IMR-90 (cell line): ENCODE measurements around the gene FADS1. TPM values are rescaled to one million over a fixed set of nuclear protein-coding genes. Genes with fewer than 3 reads are reported as not detected.

Experiments
- ATAC-seq: fragments of 200-7000 bp; cut with Tn5 transposase; 2 replicates; pipeline ENCODE4 v1.9.1; 2020; ENCODE audit warnings: low read depth, mild to moderate bottlenecking, moderate library complexity
- BruUV-seq: library from RNA; stranded (reverse); fragments of 400-500 nt; replicated peaks from 2 replicates; lab custom pipeline; 2021; lab: Mats Ljungman, UMichigan
- CTCF ChIA-PET: fragments of 300-600 bp; formaldehyde crosslinking; extraction: SDS; loops from one replicate; lab custom pipeline; 2021; ENCODE audit warnings: antibody characterized with exemption; lab: Yijun Ruan, JAX
- POLR2A ChIA-PET: fragments of 300-600 bp; sonication (Branson Sonifier 250); formaldehyde crosslinking; loops from one replicate; lab custom pipeline; 2022; ENCODE audit warnings: antibody characterized with exemption; ENCODE audit not compliant: unreplicated experiment; lab: Charles Lee
- DNase-seq: peaks from one replicate; pipeline ENCODE4 v3.0.0; 2013
- H2AFZ ChIP-seq: replicated peaks from 2 replicates; pipeline ENCODE3; 2013; ENCODE audit warnings: low read length, mild to moderate bottlenecking; ENCODE audit not compliant: poor library complexity
- H2AK5ac ChIP-seq: 2 replicates; pipeline ENCODE4 v1.6.1; 2013; ENCODE audit warnings: low read depth, low read length, inconsistent platforms
- H2AK9ac ChIP-seq: replicated peaks from 2 replicates; pipeline ENCODE3; 2013; ENCODE audit warnings: mild to moderate bottlenecking, low read depth, low read length, moderate library complexity; ENCODE audit not compliant: poor library complexity
- H2BK120ac ChIP-seq: 2 replicates; pipeline ENCODE4 v1.6.1; 2013; ENCODE audit warnings: low read depth, low read length, inconsistent platforms
- H2BK15ac ChIP-seq: 3 replicates; pipeline ENCODE4 v1.6.1; 2013; ENCODE audit warnings: low read depth, low read length, inconsistent platforms
- H2BK20ac ChIP-seq: 2 replicates; pipeline ENCODE4 v1.6.1; 2013; ENCODE audit warnings: low read depth, mild to moderate bottlenecking, inconsistent platforms, low read length, moderate library complexity
- H2BK5ac ChIP-seq: 2 replicates; pipeline ENCODE4 v1.6.1; 2013; ENCODE audit warnings: mild to moderate bottlenecking, low read depth, low read length, inconsistent platforms; ENCODE audit not compliant: poor library complexity, severe bottlenecking
- H3K14ac ChIP-seq: replicated peaks from 2 replicates; pipeline ENCODE4 v1.6.1; 2013; ENCODE audit warnings: low read depth, low read length, inconsistent platforms
- H3K18ac ChIP-seq: 2 replicates; pipeline ENCODE4 v1.6.1; 2013; ENCODE audit warnings: low read depth, low read length, control low read depth
- H3K23ac ChIP-seq: 2 replicates; pipeline ENCODE4 v1.6.1; 2013; ENCODE audit warnings: low read depth, low read length, inconsistent platforms
- H3K27ac ChIP-seq: 2 replicates; pipeline ENCODE4 v1.5.1; 2013; ENCODE audit warnings: mild to moderate bottlenecking, control low read depth, low read length; ENCODE audit not compliant: insufficient read depth
- H3K27me3 ChIP-seq: 2 replicates; pipeline ENCODE4 v1.6.1; 2013; ENCODE audit warnings: low read length; ENCODE audit not compliant: control insufficient read depth, insufficient read depth
- H3K36me3 ChIP-seq: 2 replicates; pipeline ENCODE4 v1.6.1; 2013; ENCODE audit warnings: low read length, mixed read lengths; ENCODE audit not compliant: control insufficient read depth, insufficient read depth
- H3K4ac ChIP-seq: 2 replicates; pipeline ENCODE4 v1.6.1; 2013; ENCODE audit warnings: low read depth, low read length, inconsistent platforms
- H3K4me1 ChIP-seq: 2 replicates; pipeline ENCODE4 v1.6.1; 2013; ENCODE audit warnings: low read length, mixed read lengths; ENCODE audit not compliant: control insufficient read depth, insufficient read depth
- H3K4me2 ChIP-seq: 2 replicates; pipeline ENCODE4 v1.6.1; 2013; ENCODE audit warnings: low read depth, mild to moderate bottlenecking, control low read depth, low read length, moderate library complexity
- H3K4me3 ChIP-seq: 2 replicates; pipeline ENCODE4 v1.5.1; 2013; ENCODE audit warnings: low read depth, mild to moderate bottlenecking, control low read depth, low read length, moderate library complexity; ENCODE audit not compliant: insufficient read depth
- H3K56ac ChIP-seq: 2 replicates; pipeline ENCODE4 v1.6.1; 2013; ENCODE audit warnings: low read length, inconsistent platforms; ENCODE audit not compliant: insufficient read depth; ENCODE audit errors: extremely low read depth
- H3K79me1 ChIP-seq, 2 experiments: 2 replicates each; pipeline ENCODE4 v1.6.1; 2013; ENCODE audit warnings: low read length in 2 of 2, inconsistent platforms in 1 of 2, low read depth in 1 of 2
- H3K9ac ChIP-seq: 2 replicates; pipeline ENCODE4 v1.6.1; 2013; ENCODE audit warnings: low read depth, low read length, control low read depth
- H3K9me1 ChIP-seq: 2 replicates; pipeline ENCODE4 v1.6.1; 2013; ENCODE audit warnings: low read length, inconsistent platforms; ENCODE audit not compliant: insufficient read depth
- H3K9me3 ChIP-seq: 2 replicates; pipeline ENCODE4 v1.6.1; 2013; ENCODE audit warnings: low read length; ENCODE audit not compliant: control insufficient read depth, insufficient read depth
- H4K20me1 ChIP-seq: 2 replicates; pipeline ENCODE4 v1.6.1; 2013; ENCODE audit warnings: low read length, inconsistent platforms; ENCODE audit not compliant: insufficient read depth
- H4K5ac ChIP-seq: 2 replicates; pipeline ENCODE4 v1.6.1; 2013; ENCODE audit warnings: mild to moderate bottlenecking, low read depth, low read length, control low read depth
- H4K8ac ChIP-seq, 2 experiments: 2 replicates each; pipeline ENCODE4 v1.6.1; 2013; ENCODE audit warnings: low read depth in 2 of 2, low read length in 2 of 2, control low read depth in 1 of 2, inconsistent platforms in 1 of 2
- H4K91ac ChIP-seq: 2 replicates; pipeline ENCODE4 v1.6.1; 2013; ENCODE audit warnings: low read depth, low read length, inconsistent platforms; ENCODE audit not compliant: insufficient read depth
- BHLHE40 ChIP-seq: fragments of 150-350 bp; IDR thresholded peaks from 2 replicates; pipeline ENCODE4 v1.6.1; 2016; ENCODE audit warnings: mild to moderate bottlenecking, low read depth, low read length
- CEBPB ChIP-seq: IDR thresholded peaks from 2 replicates; pipeline ENCODE4 v1.6.1; 2012; ENCODE audit warnings: low read depth, low read length, improper control_type of control experiment
- CHD1 ChIP-seq: IDR thresholded peaks from 2 replicates; pipeline ENCODE4 v1.6.1; 2012; ENCODE audit warnings: low read depth, low read length, improper control_type of control experiment
- CTCF ChIP-seq: conservative IDR thresholded peaks from 2 replicates; pipeline ENCODE4 v1.5.1; 2012; ENCODE audit warnings: mild to moderate bottlenecking, low read depth, low read length, improper control_type of control experiment
- ELK1 ChIP-seq: fragments of 150-350 bp; IDR thresholded peaks from 2 replicates; pipeline ENCODE4 v1.6.1; 2016; ENCODE audit warnings: low read depth, mild to moderate bottlenecking, low read length, moderate library complexity, borderline replicate concordance
- FOS ChIP-seq: fragments of 150-350 bp; IDR thresholded peaks from 2 replicates; pipeline ENCODE4 v1.6.1; 2016; ENCODE audit warnings: low read depth, low read length
- MAFK ChIP-seq: IDR thresholded peaks from 2 replicates; pipeline ENCODE4 v1.6.1; 2012; ENCODE audit warnings: low read depth, low read length, improper control_type of control experiment
- MAZ ChIP-seq: IDR thresholded peaks from 2 replicates; pipeline ENCODE4 v1.6.1; 2012; ENCODE audit warnings: low read depth, mild to moderate bottlenecking, low read length, improper control_type of control experiment, moderate library complexity, borderline replicate concordance
- MXI1 ChIP-seq: IDR thresholded peaks from 2 replicates; pipeline ENCODE4 v1.6.1; 2012; ENCODE audit warnings: low read depth, mild to moderate bottlenecking, low read length, moderate library complexity, borderline replicate concordance
- NFE2L2 ChIP-seq: fragments of 150-350 bp; IDR thresholded peaks from 2 replicates; pipeline ENCODE4 v1.6.1; 2016; ENCODE audit warnings: low read depth, mild to moderate bottlenecking, low read length
- POLR2A ChIP-seq: IDR thresholded peaks from 2 replicates; pipeline ENCODE4 v1.6.1; 2012; ENCODE audit warnings: mild to moderate bottlenecking, low read depth, low read length
- RAD21 ChIP-seq: IDR thresholded peaks from 2 replicates; pipeline ENCODE4 v1.6.1; 2012; ENCODE audit warnings: low read length, improper control_type of control experiment
- RCOR1 ChIP-seq: IDR thresholded peaks from 2 replicates; pipeline ENCODE4 v1.6.1; 2012; ENCODE audit warnings: mild to moderate bottlenecking, low read length, improper control_type of control experiment; ENCODE audit not compliant: insufficient replicate concordance
- RFX5 ChIP-seq: IDR thresholded peaks from 2 replicates; pipeline ENCODE4 v1.8.0; 2012; ENCODE audit warnings: low read depth, mild to moderate bottlenecking, low read length, moderate library complexity
- SMC3 ChIP-seq: fragments of 150-350 bp; IDR thresholded peaks from 2 replicates; pipeline ENCODE4 v1.6.1; 2016; ENCODE audit warnings: low read depth, mild to moderate bottlenecking, antibody characterized with exemption, low read length, moderate library complexity
- USF2 ChIP-seq: fragments of 150-350 bp; IDR thresholded peaks from 2 replicates; pipeline ENCODE4 v1.6.1; 2017; ENCODE audit warnings: mild to moderate bottlenecking, antibody characterized with exemption, low read length, low read depth
- WGBS, 2 experiments: methylation state at CpG; one replicate each; pipeline versions ENCODE4 v1.1.5 to v1.1.7; 2013; ENCODE audit warnings: missing lambda C conversion rate in 2 of 2; ENCODE audit not compliant: insufficient read length in 1 of 2; ENCODE audit errors: extremely low coverage in 2 of 2; 5-methylcytosine and 5-hydroxymethylcytosine counted together
- dilution Hi-C: fragments of 300-500 bp; cut with HindIII; formaldehyde crosslinking; loops from one replicate; pipeline ENCODE4 v1.14.3; 2018; ENCODE audit warnings: low sequenced_read_pairs; ENCODE audit not compliant: unreplicated experiment
- in situ Hi-C: fragments of 300-500 bp; cut with MboI; formaldehyde crosslinking; loops from 3 replicates; pipeline ENCODE4 v1.14.3; 2019; ENCODE audit warnings: low sequenced_read_pairs, inconsistent platforms, mixed read lengths
- intact Hi-C: fragments of 100-400 bp; cut with micrococcal nuclease; formaldehyde crosslinking; loops from 2 replicates; pipeline ENCODE4 v1.10.0; 2022
- polyA plus RNA-seq, 3 experiments: library from polyadenylated mRNA; depleted of rRNA; stranded (reverse); fragments of >200 nt; gene quantifications; 2 replicates each; pipeline ENCODE4 v1.2.3, GENCODE V29; 2012; ENCODE audit warnings: low replicate concordance in 1 of 3
- total RNA-seq: library from RNA; depleted of rRNA; stranded (reverse); fragments of >200 nt; gene quantifications from 2 replicates; pipeline ENCODE4 v1.2.3, GENCODE V29; 2012

The FADS1 gene
- total and polyA plus RNA-seq, 2 of the 4 experiments (the other 2 are of a cell fraction): 16.3 to 18.4 TPM

- ATAC-seq (no peak), DNase-seq (no peak)
- no peak overlapping the region for H2BK15ac ChIP-seq
- intact Hi-C loops: no loop called here
- H3K4me2 ChIP-seq: no peak overlapping the region
- H3K9me3 ChIP-seq: no peaks in the 10 kb centered on the region
- H4K5ac ChIP-seq: no peak overlapping the region
- 74% methylated on average over 3 of the region's 12 CpGs; no CpG with 5 or more reads in 1 of the 2 experiments for WGBS, 2 experiments
- CTCF ChIA-PET: no interaction called here
- no peak overlapping the region for H2AK9ac ChIP-seq
- no peak overlapping the region for H3K56ac ChIP-seq
- H4K91ac ChIP-seq: no peak overlapping the region
- H3K79me1 ChIP-seq: no peaks in the 10 kb centered on the region
- no peak for TF ChIP-seq RAD21
- no peak for TF ChIP-seq MAFK
- TF ChIP-seq USF2: no peak
- TF ChIP-seq ELK1: no peak
- TF ChIP-seq RCOR1: no peak
- TF ChIP-seq CEBPB: no peak
- no peak for TF ChIP-seq SMC3
- TF ChIP-seq RFX5: no peak
- TF ChIP-seq MAZ: no peak
- no peak for TF ChIP-seq CTCF
- no peak for TF ChIP-seq NFE2L2
- TF ChIP-seq FOS: no peak
- no peak for TF ChIP-seq POLR2A
- no peak for TF ChIP-seq MXI1
- no peak for TF ChIP-seq BHLHE40
- no peak for TF ChIP-seq CHD1
- H4K8ac ChIP-seq: no peak overlapping the region
- H3K23ac ChIP-seq: no peak overlapping the region
- H3K18ac ChIP-seq: no peak overlapping the region
- H2AK5ac ChIP-seq: no peak overlapping the region
- H3K4me3 ChIP-seq: no peak overlapping the region
- in situ Hi-C loops: no loop called here
- no peaks in the 10 kb centered on the region for H3K9me1 ChIP-seq
- H2BK120ac ChIP-seq: no peak overlapping the region
- H2BK5ac ChIP-seq: no peak overlapping the region
- no peaks in the 10 kb centered on the region for H3K27me3 ChIP-seq
- no peak overlapping the region for H3K14ac ChIP-seq
- POLR2A ChIA-PET: no interaction called here
- no peak overlapping the region for H2AFZ ChIP-seq
- H3K4ac ChIP-seq: no peak overlapping the region
- BruUV-seq: no TSS peak
- no peaks in the 10 kb centered on the region for H4K20me1 ChIP-seq
- no peak overlapping the region for H3K9ac ChIP-seq
- no peak overlapping the region for H3K27ac ChIP-seq
- no peak overlapping the region for H2BK20ac ChIP-seq
- H3K4me1 ChIP-seq: peaks cover 6% of the 10 kb centered on the region
- dilution Hi-C loops: no loop called here
- H3K36me3 ChIP-seq: no peaks in the 10 kb centered on the region
Measured at GRCh38 chr11:61774411-61774810, 42.4 kb downstream of the FADS1 start.
